GF-D8 (cell line): ENCODE measurements around the gene CYP26B1.
"Not testable (repeated sequence)": the region's sequence is repeated elsewhere in the genome, so short reads cannot be mapped to it uniquely, and the experiment has no call there.

Experiments
- DNase-seq: peaks from one replicate; lab custom pipeline; 2025; lab: John Stamatoyannopoulos, UW

The CYP26B1 gene

DNA sequence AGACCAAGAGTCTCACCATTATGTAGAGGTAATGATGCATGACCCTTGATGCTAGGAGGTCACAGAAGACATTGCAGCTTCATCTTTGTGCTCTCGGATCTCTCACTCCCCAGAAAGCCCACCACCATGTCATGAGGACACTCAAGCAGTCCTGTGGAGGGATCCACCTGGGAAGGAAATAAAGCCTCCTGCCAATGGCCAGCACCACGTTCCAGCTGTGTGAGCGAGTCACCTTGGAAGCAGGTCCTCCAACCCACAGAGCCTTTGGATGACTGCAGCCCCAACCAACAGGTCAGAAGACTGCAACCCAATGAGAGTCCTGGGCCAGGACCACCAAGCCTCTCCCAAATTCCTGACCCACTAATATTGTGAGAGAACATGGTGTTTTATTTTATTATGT lies 38.4 kb downstream of the CYP26B1 start:
- no peak for DNase-seq

DNA sequence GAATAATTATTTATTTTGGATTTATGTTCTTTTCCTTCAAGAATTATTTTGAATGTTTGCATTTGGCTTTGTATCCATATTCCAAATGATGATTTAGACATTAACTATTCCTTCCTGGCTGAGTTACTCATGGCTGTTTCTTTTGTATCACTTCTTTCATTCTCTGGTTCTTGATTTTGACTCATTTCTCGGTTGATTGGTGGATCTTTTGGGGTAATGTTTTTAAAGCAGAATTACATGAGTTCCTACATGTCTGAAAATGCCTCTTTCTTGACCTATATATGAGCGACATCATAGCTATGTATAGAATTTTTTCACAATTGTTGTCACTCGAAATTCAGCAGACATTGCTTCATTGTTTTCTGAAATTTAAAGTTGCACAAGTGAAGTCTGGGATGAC lies 39.5 kb downstream of the CYP26B1 start:
- DNase-seq, result no peak

DNA sequence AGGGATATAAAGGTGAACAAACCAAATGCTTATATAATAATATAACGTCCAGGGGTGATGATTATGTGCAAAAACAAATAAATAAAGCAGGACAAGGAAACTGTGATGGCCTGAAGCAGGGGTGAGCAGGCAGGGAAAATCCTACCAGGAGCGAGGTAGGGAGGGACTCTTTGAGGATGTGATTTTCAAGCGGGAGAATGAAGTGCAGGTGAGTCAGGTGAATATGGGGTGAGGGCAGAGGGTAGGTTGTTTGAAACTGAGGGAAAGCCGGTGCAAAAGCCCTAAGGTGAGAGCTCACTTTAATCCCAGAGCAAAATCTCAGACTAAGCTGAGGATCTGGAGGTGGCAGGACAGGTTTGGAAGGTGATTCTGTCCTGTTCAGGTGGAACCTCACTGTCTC lies 40.7 kb downstream of the CYP26B1 start:
- DNase-seq, result no peak

DNA sequence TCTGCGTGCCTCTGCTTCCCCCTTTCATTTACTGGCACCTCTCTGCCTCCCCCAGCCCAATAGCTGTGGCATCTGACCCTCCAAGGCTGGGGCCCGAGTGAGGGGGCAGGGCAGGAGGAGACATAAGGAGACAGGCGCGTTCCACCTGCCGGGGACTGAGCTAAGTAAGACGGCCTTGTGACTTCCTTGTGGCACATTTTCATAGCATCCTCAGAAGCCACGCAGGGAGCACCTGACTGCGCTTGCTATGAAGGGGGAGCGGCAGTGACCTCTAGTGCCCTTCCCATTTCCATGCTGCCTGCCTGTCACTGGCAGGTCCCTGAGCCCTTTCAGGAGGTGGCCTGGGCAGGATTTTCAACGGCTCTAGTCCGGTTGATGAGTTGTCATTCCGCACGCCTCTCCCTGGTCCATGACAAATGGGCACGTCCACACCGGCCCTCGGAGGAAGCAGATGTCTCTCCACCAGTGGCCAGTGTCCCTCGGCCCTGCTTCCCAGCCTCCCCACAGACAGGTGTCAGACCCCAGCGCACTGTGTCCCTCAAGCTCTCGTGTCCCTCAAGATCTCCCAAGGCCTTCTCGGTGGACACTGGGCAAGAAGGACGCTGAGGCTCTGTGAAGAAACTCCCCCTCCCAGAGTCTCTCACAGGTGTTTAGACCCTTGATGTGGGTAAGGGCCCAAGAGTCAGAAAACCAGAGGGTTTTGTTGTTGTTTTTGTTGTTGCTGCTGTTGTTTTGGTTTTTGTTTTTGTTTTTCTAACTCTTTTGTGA lies 42.7 kb downstream of the CYP26B1 start:
- DNase-seq, result no peak

DNA sequence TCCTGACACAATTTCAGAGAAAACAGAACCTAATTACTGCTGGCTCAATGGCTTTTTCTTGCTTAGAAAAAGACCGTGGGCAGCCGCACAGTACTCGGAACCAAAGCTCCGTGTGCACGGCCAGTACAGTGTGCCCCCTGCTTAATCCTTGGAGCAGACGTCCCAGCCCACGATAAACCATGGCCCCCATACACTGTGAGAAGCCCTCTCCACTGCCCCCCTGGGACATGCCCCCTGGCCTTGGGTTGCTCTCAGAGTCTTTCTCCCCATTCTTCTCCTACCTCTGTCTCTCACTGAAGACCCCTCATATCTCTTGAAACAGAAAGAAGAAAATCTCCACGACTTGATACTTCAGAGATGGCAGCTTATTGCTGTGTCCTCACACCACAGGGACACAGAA lies 44.0 kb downstream of the CYP26B1 start:
- no peak for DNase-seq

DNA sequence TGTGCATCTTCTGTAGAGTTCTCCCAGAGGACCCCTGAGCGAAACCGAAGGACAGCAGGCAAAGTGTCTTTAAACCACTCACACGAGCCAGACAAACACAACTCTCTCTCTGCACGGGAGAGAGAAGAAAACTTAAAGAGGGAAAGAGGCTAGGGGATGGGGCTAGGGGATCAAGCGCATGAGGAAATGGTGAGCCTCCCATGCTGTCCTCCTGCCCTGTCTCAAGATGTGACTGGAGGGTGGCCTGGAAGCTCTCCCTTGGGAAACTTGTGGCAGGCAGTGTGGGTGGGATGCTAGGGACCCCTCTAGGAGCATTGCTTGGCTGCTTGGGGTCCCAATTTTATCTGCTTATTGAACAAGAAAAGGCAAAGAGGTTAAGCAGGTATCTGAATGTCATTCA lies 44.5 kb downstream of the CYP26B1 start:
- DNase-seq, result no peak

DNA sequence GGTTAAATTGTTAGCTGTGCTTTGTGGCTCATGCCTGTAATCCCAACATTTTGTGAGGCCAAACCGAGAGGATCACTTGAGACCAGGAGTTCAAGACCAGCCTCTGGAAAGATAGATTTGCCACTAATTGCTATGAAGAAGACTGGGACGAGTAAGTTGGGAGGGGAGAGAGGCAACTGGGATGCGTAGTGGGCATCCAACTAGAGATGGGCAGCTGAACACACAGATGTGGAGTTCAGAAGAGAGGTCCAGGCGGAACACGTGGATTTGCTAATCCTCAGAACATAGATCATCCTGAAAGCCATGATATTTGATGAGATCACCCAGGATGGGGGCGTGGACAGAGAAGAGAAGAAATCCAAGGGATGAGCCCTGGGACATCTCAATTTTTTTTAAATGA lies 48.7 kb downstream of the CYP26B1 start:
- no peak for DNase-seq

DNA sequence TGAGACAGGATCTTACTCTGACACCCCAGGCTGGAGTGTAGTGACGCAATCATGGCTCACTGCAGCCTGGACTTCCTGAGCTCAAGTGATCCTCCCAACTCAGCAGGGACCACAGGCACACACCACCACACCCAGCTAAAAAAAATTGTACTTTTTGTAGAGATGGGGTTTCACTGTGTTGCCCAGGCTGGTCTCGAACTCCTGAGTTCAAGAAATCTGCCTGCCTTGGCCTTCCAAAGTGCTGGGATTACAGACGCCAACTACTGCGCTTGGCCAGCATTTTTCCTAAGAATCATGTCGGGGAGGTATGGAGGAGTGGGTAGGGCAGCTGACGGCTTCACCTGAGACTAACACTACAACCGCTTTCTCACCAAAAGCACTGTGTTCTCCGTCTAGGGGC lies 50.4 kb downstream of the CYP26B1 start:
- DNase-seq, result no peak

DNA sequence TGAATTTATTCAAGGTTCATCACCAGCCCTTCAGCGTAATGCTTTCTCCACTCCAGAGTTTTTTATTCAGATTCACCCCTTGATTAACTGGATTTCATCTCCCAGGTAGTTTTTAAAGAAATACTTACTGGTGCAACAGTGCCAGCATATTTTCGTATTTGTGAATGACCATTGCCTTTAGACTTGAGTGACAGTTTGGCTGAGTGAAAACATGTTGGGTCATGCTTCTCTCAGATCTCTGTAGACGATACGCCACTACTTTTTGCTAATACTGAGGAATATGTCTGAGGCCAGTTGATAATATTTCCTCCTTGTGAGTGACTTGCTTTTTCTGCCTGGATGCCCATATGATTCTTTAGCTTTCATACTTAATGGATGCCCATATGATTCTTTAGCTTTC lies 51.5 kb downstream of the CYP26B1 start:
- DNase-seq, result no peak

DNA sequence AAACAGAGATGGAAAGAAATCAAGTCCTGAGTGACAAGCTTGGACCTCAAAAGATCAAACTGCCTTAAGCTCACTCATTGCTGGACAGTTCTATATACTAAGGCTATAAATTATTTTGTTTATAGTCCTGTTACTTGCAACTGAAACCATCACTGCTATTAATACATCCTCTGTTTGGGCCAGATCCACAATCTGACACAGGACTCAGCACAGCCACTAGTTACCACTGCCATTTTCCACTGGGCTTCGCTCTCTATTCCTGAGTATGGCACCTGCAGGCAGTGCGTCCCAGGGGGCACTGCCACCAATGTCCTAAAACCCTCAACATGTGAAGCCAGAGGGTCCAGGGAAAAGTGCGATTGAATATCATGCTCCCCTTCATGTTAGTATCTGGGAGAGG lies 52.3 kb downstream of the CYP26B1 start:
- DNase-seq, result no peak

DNA sequence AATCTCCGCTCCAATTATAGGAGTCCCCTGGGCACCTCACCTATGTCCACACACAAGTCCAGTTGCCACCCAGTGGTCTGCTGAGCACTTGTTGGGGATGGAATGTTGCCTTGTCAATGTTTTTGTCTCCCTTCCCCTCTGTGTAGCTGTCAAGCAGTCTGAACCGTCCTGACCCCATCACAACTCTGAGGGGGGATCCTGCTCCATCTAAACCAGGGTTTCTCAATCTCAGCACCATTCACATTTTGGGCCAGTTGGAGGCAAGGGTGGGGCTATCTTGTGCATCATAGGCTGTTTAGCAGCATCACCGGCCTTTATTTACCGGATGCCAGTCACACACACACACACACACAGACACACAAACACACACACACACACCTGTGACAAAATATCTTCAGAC lies 53.0 kb downstream of the CYP26B1 start:
- DNase-seq, result no peak

DNA sequence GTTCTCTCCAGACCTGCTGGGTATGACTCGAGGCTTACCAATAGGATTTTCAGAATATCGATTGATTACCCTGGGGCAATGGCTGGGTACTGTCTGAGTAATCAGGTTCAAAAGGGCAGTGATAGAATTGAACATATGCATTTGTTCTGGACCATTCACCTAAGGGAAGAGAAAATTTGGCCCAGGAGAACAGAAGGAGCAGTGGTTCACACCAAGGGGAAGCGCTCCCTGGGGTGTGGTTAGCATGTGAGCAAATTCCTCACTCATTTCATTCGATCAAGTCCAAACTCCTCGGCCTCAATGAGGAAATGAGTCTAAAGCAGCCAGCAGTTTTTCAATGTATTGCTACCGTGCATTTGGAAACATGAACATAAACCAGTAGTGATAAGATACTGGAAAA lies 55.6 kb downstream of the CYP26B1 start:
- no peak for DNase-seq

DNA sequence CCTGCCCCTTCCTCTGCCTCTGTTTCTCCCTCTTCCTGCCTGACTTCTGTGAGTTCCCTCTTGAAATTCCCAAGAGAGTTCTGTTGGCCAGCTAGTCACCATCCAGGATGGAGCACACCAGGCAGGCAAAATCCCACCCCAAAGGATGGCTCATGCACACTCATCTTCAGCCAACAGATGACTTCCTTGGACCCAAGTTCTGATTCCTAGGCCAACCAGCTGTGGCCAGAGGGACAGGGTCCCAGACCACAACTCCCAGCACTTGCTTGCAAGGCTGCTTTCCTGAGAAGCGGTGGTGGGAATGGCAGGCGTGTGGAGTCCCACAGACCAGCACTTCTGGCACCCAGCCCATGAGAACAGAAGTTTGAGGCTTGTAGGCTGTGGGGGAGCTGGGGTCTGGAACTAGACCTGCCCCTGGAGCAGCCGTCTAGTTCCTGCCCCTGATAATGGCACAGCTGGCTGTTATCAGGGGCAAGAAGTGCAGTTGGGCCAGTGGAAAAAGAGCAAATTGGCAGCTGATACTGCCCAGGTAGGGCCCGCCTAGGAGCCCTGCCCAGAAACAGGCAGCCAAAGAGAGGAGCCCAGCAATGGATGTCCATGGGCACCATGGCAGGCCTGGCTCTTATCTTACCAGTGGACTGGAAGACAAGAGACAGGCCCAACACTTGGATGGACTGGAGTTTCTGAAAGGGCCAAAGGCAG lies 56.7 kb downstream of the CYP26B1 start:
- no peak for DNase-seq

DNA sequence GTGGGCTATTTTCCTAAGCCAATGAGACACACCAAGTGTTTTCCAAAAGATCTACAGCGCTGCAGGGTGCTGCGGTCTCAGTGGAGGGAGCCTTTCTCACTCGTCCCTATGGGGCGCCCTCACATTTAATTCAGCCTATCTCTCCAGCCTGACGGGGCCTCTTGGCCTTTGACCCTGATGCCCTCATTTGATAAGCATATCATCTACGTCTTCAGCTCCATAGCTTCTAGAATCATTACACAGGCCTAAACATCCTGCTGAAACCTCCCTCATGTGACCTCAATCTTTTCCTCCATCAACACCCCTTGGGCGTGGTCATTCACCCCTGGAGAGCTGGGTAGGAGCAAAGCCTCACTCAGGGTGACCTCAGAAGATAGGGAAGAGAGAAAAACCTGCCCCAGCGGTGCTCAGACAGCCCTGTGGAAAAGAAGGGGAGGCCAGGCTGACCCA lies 57.4 kb downstream of the CYP26B1 start:
- no peak for DNase-seq

DNA sequence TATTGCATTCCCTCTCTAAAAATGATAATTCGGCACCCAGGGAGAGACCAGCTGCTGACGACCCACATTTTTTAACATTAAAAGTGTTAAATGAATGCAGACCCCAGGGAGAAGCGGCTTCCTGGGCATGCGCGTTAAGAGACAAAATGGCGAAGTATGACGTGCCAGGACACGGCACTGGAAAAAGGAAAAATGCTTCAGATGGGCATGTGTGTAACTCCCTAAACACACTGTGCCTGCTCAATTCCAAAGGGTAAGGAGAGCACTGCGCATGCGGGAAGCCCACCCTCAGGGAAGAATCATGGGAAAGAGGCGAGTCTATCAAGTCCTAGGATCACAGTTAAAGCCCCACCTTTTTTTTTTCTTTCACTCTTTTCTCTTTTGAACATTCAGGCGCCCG lies 58.1 kb downstream of the CYP26B1 start:
- DNase-seq, result no peak

DNA sequence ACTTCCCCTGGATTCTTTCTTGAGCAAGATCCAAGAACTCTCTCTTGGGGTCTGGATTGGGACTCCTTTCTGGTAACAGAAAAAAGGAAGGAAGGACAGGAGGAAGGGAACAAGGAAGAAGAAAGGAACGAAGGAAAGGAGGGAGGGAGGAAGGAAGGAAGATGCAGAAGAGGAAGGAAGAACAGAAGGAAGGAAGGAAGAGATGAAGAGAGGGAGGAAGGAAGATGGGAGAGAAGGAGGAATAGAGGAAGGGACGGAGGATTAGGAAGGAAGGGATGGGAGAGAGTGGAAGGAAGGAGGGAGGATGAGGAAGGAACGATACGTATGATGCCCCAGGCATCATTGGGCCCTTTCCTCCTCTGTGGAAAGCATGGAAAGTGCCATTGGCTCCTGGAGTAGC lies 58.6 kb downstream of the CYP26B1 start:
- no peak for DNase-seq

DNA sequence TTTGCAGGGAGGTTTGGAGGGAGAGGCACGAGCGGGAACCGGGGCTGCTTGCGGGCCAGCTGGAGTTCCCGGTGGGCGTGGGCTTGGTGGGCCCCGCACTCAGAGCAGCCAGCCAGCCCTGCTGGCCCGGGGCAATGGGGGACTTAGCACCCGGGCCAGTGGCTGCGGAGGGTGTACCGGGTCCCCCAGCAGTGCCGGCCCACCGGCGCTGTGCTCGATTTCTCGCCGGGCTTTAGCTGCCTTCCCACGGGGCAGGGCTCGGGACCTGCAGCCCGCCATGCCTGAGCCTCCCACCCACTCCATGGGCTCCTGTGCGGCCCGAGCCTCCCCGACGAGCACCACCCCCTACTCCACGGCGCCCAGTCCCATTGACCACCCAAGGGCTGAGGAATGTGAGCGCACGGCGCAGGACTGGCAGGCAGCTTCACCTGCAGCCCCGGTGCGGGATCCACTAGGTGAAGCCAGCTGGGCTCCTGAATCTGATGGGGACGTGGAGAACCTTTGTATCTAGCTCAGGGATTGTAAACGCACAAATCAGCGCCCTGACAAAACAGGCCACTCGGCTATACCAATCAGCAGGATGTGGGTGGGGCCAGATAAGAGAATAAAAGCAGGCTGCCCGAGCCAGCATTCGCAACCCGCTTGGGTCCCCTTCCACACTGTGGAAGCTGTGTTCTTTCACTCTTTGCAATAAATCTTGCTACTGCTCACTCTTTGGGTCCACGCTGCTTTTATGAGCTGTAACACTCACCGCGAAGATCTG lies 60.6 kb downstream of the CYP26B1 start:
- not testable (repeated sequence) for DNase-seq

DNA sequence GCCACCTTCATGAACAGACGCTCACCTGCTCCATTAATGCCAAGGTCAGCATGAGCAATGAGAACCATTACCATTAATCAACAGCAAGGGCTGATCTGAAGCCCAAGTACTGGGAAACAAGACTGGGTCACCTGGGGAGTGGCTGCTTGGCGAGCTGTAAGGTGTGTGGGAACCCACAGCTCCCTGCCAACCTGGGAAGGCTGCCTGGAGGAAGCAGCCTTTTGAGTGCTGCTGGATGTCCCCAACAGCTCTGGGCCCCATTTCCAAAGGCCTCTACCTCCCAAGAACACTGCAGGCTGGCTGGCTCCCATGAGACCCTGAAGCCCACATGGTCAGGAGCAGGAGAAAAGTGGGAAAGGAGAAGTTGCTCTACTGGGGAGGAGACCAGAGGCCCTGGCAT lies 62.1 kb downstream of the CYP26B1 start:
- DNase-seq, result no peak

DNA sequence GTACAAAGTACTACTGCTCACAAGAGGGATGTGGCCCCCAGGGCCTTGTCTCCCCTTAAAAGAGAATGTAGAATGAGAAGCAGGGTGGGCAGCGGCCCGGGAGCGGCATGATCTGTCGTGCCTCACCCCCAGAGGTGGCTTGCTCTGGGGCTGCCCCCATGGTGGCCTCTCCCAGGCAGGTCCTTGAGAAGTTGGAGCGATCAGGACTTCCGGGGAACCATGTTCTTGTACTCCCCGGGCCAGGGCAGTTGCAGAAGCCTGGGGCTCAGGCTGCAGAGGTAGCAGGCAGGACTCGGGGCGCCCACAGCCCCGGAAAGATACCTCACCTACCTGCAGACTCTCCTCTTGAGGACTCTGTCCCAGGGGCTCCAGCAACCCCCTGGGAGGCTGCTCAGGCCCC lies 62.6 kb downstream of the CYP26B1 start:
- DNase-seq, result no peak

DNA sequence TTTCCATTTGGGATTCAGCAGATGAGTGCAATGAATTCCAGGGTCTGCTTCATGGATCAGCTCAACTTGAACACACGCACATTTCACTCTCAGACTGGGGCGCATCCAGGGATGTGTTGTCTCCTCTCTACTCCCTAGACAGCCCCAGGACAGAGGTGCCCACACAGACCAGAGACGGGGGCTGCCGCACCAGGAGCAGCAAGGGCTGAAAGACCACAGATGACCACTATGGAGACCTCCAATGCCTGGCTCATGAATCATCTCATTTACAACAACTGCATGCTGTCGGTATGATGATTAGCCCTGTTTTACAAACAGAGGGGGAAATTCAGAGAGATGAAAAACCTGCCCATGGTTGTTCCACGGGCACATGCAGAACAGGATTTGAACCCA lies 63.1 kb downstream of the CYP26B1 start:
- no peak for DNase-seq

DNA sequence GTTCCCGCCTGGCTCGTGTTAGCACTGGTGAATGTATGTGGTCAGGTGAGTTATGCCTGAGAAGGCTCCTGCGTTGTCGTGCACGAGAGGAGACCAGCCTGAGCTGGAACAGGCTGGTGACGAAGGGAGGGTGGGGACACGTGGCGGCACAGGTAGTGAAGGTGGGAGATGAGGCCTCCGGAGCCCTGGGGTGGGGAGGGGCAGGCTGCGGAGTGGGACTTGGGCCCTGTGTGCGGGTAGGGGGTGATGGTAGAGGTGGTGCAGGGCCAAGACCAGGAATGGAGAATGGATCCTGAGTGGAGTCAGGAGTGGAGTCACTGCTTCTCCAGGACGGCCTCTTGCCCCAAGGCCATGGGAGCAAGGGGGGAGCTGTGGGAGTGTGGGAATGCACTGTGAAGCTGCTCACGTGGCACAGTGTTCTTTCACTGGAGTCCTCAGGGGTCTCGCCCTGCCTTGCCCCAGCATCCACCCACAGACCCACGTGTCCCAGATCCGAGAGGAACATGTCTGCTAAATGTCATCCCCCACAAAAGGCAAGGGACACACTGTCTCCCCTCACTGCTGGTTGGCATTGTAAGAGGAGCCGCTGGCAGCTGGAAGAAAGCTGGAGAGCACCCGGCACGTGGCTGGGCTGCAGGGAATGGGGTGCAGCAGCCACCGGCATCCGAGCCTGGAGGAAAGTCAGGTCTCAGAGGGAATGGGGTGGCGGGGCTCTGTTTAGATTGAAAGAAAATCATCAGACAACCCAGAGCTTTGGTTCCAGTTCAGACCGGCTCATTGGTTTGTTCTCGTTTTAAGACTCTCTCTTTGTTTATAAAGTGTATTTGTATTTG lies 63.7 kb downstream of the CYP26B1 start:
- no peak for DNase-seq

DNA sequence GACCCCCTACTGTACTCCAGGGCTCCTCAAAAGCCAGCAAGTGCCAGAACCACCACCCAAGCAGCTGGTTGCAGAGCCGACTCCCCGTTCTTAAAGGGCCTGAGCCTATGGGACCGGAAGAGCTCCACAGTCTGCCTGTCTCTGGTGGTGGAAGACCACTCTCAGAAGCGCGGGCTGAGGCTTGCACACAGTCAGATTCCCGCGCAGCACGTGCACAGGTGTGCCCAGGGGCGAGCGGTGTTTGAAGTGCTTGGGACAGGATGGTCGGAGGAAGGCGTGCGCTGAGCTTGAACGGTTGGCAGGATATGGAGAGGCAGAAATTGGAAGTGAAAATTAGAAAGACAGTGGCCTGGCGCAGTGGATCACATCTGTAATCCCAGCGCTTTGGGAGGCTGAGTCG lies 64.8 kb downstream of the CYP26B1 start:
- DNase-seq, result no peak
